Measurements from ENCODE around the gene LINC01488.
A peak's percentile ranks its signal among the peaks of the same experiment; 100 is the strongest.

Gene LINC01488

DNA sequence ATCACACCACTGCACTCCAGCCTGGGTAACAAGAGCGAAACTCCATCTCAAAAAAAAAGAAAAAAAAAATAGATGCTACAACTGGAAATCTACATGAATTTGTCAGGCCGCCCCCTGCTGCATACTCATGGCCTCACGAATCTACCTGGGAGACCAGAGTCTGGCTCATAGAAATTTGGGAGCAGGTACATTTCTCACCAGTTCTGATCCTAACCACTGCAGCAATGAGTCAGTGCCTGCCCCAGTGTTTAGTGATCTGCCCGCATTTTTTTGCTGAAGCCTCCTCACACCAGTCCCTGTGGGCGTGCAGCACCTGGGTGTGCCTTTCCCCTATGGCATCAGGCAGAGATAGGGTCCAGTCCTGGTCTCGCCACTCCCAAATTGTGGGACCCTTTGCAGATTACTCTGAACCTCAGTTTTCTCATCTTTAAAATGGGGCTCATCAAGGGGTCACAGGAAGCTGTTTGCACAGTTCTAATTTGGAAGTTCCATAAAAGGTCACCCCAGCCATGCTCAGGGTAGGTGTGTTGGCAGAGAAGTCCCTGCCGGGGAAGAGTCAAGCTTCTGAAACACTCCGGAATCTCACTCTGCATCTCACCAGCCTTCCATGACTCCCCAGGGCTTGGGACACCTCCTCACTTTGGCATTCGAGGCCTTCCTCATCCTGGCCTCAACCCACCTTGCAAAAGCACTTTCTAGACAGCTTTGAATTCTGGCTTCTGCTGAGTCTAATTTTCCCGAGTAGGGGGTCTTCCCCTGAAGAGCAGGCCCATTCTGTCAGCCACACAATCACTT is 39.3 kb upstream of the LINC01488 start:
- no peak for DNase-seq (ENCODE audit: low read depth)
- TF ChIP-seq, protein P1, sequence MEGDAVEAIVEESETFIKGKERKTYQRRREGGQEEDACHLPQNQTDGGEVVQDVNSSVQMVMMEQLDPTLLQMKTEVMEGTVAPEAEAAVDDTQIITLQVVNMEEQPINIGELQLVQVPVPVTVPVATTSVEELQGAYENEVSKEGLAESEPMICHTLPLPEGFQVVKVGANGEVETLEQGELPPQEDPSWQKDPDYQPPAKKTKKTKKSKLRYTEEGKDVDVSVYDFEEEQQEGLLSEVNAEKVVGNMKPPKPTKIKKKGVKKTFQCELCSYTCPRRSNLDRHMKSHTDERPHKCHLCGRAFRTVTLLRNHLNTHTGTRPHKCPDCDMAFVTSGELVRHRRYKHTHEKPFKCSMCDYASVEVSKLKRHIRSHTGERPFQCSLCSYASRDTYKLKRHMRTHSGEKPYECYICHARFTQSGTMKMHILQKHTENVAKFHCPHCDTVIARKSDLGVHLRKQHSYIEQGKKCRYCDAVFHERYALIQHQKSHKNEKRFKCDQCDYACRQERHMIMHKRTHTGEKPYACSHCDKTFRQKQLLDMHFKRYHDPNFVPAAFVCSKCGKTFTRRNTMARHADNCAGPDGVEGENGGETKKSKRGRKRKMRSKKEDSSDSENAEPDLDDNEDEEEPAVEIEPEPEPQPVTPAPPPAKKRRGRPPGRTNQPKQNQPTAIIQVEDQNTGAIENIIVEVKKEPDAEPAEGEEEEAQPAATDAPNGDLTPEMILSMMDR (IDR thresholded peaks at IDR 0.05; ENCODE audit: insufficient read depth, low read depth, low read length, missing control alignments) = no peak
- no peak overlapping the region for H3K4me3 ChIP-seq (ENCODE audit: low read depth, low read length)

- no peak for DNase-seq (ENCODE audit: low read depth)
- H3K4me3 ChIP-seq (ENCODE audit: low read depth, low read length) = no peak overlapping the region
- TF ChIP-seq, protein P1 (IDR thresholded peaks at IDR 0.05; ENCODE audit: insufficient read depth, low read depth, low read length, missing control alignments) = no peak
Measured at GRCh38 chr11:69442807-69443137, 38.7 kb upstream of the LINC01488 start.

- H3K4me3 ChIP-seq (ENCODE audit: low read depth, low read length) = peak overlapping the region; percentile 10
- TF ChIP-seq, protein P1 (IDR thresholded peaks at IDR 0.05; ENCODE audit: insufficient read depth, low read depth, low read length, missing control alignments) = no peak
- peak; percentile 74 for DNase-seq (ENCODE audit: low read depth)
Measured at GRCh38 chr11:69443138-69443967, 38.1 kb upstream of the LINC01488 start.

DNA sequence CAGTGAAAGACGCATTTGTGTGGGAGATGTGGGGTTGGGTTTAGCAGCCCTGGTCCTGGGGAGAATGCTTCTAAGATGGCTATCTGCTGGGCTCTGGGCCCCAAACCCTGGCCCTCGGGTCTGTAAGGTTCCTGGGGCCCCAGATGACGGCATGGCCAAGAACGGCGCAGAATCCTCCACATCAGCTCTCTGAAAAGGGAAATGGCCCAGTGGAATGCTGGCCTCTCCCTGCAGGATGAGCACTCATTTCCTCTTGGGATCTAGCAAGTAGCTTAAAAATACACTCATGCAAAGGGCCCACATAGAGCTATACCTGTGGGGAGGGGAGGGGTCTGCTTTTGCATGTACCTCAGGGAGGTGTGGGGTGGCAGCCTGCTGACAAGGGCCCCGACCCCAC is 37.5 kb upstream of the LINC01488 start:
- peak overlapping the region; percentile 10 for H3K4me3 ChIP-seq (ENCODE audit: low read depth, low read length)
- TF ChIP-seq, protein P1 (IDR thresholded peaks at IDR 0.05; ENCODE audit: insufficient read depth, low read depth, low read length, missing control alignments) = no peak
- DNase-seq (ENCODE audit: low read depth) = no peak

DNA sequence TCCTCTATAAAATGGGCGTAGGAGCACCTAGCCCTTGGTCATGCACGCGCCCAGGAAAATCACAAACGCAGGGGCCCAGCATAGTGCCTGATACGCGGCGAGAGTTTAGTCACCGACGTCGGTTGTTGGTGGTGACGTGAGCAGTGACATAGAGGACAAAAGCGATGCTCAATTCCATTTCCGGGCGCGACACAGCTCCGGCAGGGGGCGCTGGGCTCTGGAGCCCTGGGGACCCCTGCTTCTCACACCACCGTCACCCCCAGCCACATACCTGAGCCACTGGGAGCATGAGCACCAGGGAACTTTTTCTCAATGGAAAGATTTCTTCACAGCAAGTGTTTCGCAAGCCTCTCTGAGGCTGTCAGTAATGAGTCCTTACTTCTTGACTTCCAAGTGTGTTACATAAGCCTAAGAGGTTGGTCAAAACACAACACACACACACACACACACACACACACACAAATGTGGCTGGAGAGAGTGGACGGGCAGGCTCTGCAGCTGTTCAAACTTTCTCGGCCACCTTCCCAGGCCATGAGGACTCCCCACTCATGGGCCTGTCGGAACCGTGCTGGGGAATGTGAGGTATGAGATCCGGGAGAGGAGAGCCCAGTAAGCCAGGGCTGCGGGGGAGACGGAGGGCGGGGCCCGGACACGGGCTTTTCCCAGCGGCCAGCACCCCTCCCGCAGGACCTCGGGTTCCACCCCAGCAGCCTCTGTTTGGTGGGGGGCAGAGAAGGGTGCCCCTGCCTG is 36.9 kb upstream of the LINC01488 start:
- TF ChIP-seq, protein P1 (IDR thresholded peaks at IDR 0.05; ENCODE audit: insufficient read depth, low read depth, low read length, missing control alignments) = no peak
- no peak overlapping the region for H3K4me3 ChIP-seq (ENCODE audit: low read depth, low read length)
- no peak for DNase-seq (ENCODE audit: low read depth)

DNA sequence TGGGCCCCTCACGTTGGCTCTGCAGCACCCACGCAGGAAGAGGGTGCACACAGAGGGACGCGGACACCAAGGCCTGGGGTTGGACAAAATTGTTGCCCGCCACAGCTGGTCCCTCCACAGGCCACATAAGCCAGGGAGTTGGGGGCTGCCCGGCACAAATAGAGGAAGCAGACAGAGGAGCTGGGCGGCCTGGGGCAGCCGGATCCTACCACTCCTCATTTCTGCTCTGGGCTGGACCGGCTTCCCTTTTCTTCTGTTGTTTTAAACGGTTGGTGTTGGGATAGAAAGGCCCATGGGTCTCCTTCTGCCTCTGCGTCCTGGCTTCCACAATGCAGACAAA is 36.4 kb upstream of the LINC01488 start:
- TF ChIP-seq, protein P1 (IDR thresholded peaks at IDR 0.05; ENCODE audit: insufficient read depth, low read depth, low read length, missing control alignments) = no peak
- DNase-seq (ENCODE audit: low read depth) = no peak
- no peak overlapping the region for H3K4me3 ChIP-seq (ENCODE audit: low read depth, low read length)

All from GM12865 (cell line).